SK-N-SH (cell line): ENCODE data around the gene LNPEP. TPM values are rescaled to one million over a fixed set of nuclear protein-coding genes. Genes with fewer than 3 reads are reported as not detected.

Experiments
- CTCF ChIA-PET: fragments of 300-600, 350-600 bp; formaldehyde crosslinking; extraction: SDS; loops from one replicate; lab custom pipeline; 2021; lab: Yijun Ruan, JAX
- POLR2A ChIA-PET: fragments of 350-600 bp; sonication (Branson Sonifier 250); formaldehyde crosslinking; extraction: SDS; loops from one replicate; lab custom pipeline; 2020; ENCODE audit warnings: antibody characterized with exemption, inconsistent platforms; lab: Yijun Ruan, JAX
- DNase-seq: peaks from one replicate; pipeline ENCODE4 v3.0.0; 2012
- H2AFZ ChIP-seq: fragments of 200-600 bp; sonication (generic); 2 replicates; pipeline ENCODE4 v1.8.1; 2016; ENCODE audit warnings: antibody characterized with exemption, mild to moderate bottlenecking, low read depth
- H3F3A ChIP-seq: fragments of 200-600 bp; sonication (generic); replicated peaks from 2 replicates; pipeline ENCODE3; 2016; ENCODE audit warnings: antibody characterized with exemption, mild to moderate bottlenecking; ENCODE audit not compliant: insufficient read depth
- H3K27ac ChIP-seq, 2 experiments: fragments of 200-500 bp in 1 of 2; fragments of 200-600 bp in 1 of 2; sonication (Bioruptor generic) in 1 of 2; sonication (generic), shearing (Covaris generic) in 1 of 2; 2 replicates each; pipeline versions ENCODE4 v1.5.1 to v1.6.1; 2014 to 2016; ENCODE audit warnings: low read depth in 2 of 2, inconsistent platforms in 1 of 2, low read length in 1 of 2, mild to moderate bottlenecking in 1 of 2, mixed read lengths in 1 of 2
- H3K27me3 ChIP-seq: fragments of 200-600 bp; sonication (generic), shearing (Covaris generic); 2 replicates; pipeline ENCODE4 v1.6.1; 2016; ENCODE audit warnings: mixed run types; ENCODE audit not compliant: insufficient read depth
- H3K36me3 ChIP-seq, 2 experiments: fragments of 200-500 bp in 1 of 2; fragments of 200-600 bp in 1 of 2; sonication (Bioruptor generic) in 1 of 2; sonication (generic) in 1 of 2; replicated peaks in 1 of 2; 2 replicates each; pipeline versions ENCODE3 to v1.5.1; 2014 to 2016; ENCODE audit warnings: low read length in 1 of 2, mild to moderate bottlenecking in 1 of 2; ENCODE audit not compliant: insufficient read depth in 2 of 2, control insufficient read depth in 1 of 2
- H3K4me1 ChIP-seq, 2 experiments: fragments of 200-500 bp in 1 of 2; fragments of 200-600 bp in 1 of 2; sonication (Bioruptor generic) in 1 of 2; sonication (generic), shearing (Covaris generic) in 1 of 2; 2 replicates each; pipeline versions ENCODE4 v1.5.1 to v1.6.1; 2014 to 2016; ENCODE audit warnings: low read depth in 1 of 2, low read length in 1 of 2, mixed run types in 1 of 2; ENCODE audit not compliant: insufficient read depth in 2 of 2, control insufficient read depth in 1 of 2
- H3K4me2 ChIP-seq: fragments of 200-600 bp; sonication (generic), shearing (Covaris generic); 2 replicates; pipeline ENCODE4 v1.6.1; 2017; ENCODE audit warnings: mixed run types
- H3K4me3 ChIP-seq, 2 experiments: fragments of 200-500 bp in 1 of 2; fragments of 200-600 bp in 1 of 2; sonication (Bioruptor generic) in 1 of 2; sonication (generic), shearing (Covaris generic) in 1 of 2; 2 replicates each; pipeline versions ENCODE4 v1.5.1 to v1.8.1; 2014 to 2016; ENCODE audit warnings: low read depth in 2 of 2, inconsistent platforms in 1 of 2, low read length in 1 of 2, mild to moderate bottlenecking in 1 of 2, mixed read lengths in 1 of 2, moderate library complexity in 1 of 2
- H3K79me2 ChIP-seq: fragments of 200-600 bp; sonication (generic); 2 replicates; pipeline ENCODE4 v1.8.1; 2017; ENCODE audit warnings: mild to moderate bottlenecking; ENCODE audit not compliant: insufficient read depth
- H3K9ac ChIP-seq: fragments of 200-600 bp; sonication (generic); 2 replicates; pipeline ENCODE4 v1.6.1; 2017; ENCODE audit warnings: mixed run types
- H3K9me2 ChIP-seq: fragments of 200-600 bp; sonication (generic); 2 replicates; pipeline ENCODE4 v1.6.1; 2017; ENCODE audit warnings: mixed run types
- H3K9me3 ChIP-seq: fragments of 200-600 bp; sonication (generic); 2 replicates; pipeline ENCODE4 v1.6.1; 2017; ENCODE audit warnings: mixed run types, mild to moderate bottlenecking, moderate library complexity
- H4K20me1 ChIP-seq: fragments of 200-600 bp; sonication (generic); 2 replicates; pipeline ENCODE4 v1.6.1; 2017; ENCODE audit warnings: mild to moderate bottlenecking, mixed run types; ENCODE audit not compliant: insufficient read depth
- CHD2 ChIP-seq: fragments of 150-350 bp; IDR thresholded peaks from 2 replicates; pipeline ENCODE4 v1.6.1; 2018; ENCODE audit warnings: low read length; ENCODE audit not compliant: partially characterized antibody
- ELF1 ChIP-seq: IDR thresholded peaks from 2 replicates; pipeline ENCODE4 v1.4.0; 2012
- EZH2phosphoT487 ChIP-seq: fragments of 200-600 bp; sonication (generic); IDR thresholded peaks from 2 replicates; pipeline ENCODE4 v1.6.1; 2017; ENCODE audit warnings: low read depth, mixed run types, mild to moderate bottlenecking, antibody characterized with exemption, moderate library complexity, borderline replicate concordance
- FOXJ3 ChIP-seq: sonication (generic); formaldehyde crosslinking; IDR thresholded peaks from 2 replicates; pipeline ENCODE4 v1.5.1; 2020; ENCODE audit warnings: mild to moderate bottlenecking, missing genetic modification reagents
- FOXM1 ChIP-seq: IDR thresholded peaks from 2 replicates; pipeline ENCODE4 v1.4.0; 2012; ENCODE audit warnings: low read depth, mild to moderate bottlenecking
- GABPA ChIP-seq: IDR thresholded peaks from 2 replicates; pipeline ENCODE4 v1.4.0; 2012; ENCODE audit warnings: low read depth, mild to moderate bottlenecking
- MXI1 ChIP-seq: IDR thresholded peaks from 2 replicates; pipeline ENCODE4 v1.6.1; 2012; ENCODE audit warnings: mild to moderate bottlenecking, low read depth, low read length, improper control_type of control experiment
- POLR2AphosphoS5 ChIP-seq: IDR thresholded peaks from 2 replicates; pipeline ENCODE4 v1.6.1; 2012; ENCODE audit warnings: low read depth, low read length
- RAD21 ChIP-seq: IDR thresholded peaks from 2 replicates; pipeline ENCODE4 v1.6.1; 2012; ENCODE audit warnings: mild to moderate bottlenecking, low read length
- RCOR1 ChIP-seq: fragments of 150-350 bp; IDR thresholded peaks from 2 replicates; pipeline ENCODE4 v1.6.1; 2017; ENCODE audit warnings: antibody characterized with exemption, low read length
- REST ChIP-seq: IDR thresholded peaks from 2 replicates; pipeline ENCODE4 v1.6.1; 2012; ENCODE audit warnings: mild to moderate bottlenecking, low read depth, low read length, moderate library complexity
- RXRA ChIP-seq: IDR thresholded peaks from 2 replicates; pipeline ENCODE4 v1.4.0; 2012; ENCODE audit warnings: low read depth, mild to moderate bottlenecking, borderline replicate concordance
- TAF1 ChIP-seq: IDR thresholded peaks from 2 replicates; pipeline ENCODE4 v1.6.1; 2012; ENCODE audit warnings: low read depth, mild to moderate bottlenecking, low read length, moderate library complexity, borderline replicate concordance
- USF1 ChIP-seq: IDR thresholded peaks from 2 replicates; pipeline ENCODE4 v1.4.0; 2012; ENCODE audit warnings: low read depth, borderline replicate concordance
- USF2 ChIP-seq: fragments of 150-350 bp; IDR thresholded peaks from 2 replicates; pipeline ENCODE4 v1.6.1; 2017; ENCODE audit warnings: antibody characterized with exemption, low read length, low read depth, borderline replicate concordance
- YY1 ChIP-seq: IDR thresholded peaks from 2 replicates; pipeline ENCODE4 v1.4.0; 2012; ENCODE audit warnings: low read depth, mild to moderate bottlenecking
- WGBS: methylation state at CpG from one replicate; pipeline ENCODE4 v1.1.6; 2017; ENCODE audit warnings: low lambda C conversion rate; 5-methylcytosine and 5-hydroxymethylcytosine counted together
- polyA plus RNA-seq, 3 experiments: library from polyadenylated mRNA; depleted of rRNA; stranded (reverse); fragments of >200 nt; gene quantifications; 2 replicates each; pipeline ENCODE4 v1.2.3, GENCODE V29; 2012
- TF ChIP-seq, protein P1 (sequence below): IDR thresholded peaks from 2 replicates; pipeline ENCODE4 v1.4.0; 2012; ENCODE audit warnings: low read depth

The LNPEP gene
- polyA plus RNA-seq, 1 of the 3 experiments (the other 2 are of a cell fraction), result 4.3 TPM

DNA sequence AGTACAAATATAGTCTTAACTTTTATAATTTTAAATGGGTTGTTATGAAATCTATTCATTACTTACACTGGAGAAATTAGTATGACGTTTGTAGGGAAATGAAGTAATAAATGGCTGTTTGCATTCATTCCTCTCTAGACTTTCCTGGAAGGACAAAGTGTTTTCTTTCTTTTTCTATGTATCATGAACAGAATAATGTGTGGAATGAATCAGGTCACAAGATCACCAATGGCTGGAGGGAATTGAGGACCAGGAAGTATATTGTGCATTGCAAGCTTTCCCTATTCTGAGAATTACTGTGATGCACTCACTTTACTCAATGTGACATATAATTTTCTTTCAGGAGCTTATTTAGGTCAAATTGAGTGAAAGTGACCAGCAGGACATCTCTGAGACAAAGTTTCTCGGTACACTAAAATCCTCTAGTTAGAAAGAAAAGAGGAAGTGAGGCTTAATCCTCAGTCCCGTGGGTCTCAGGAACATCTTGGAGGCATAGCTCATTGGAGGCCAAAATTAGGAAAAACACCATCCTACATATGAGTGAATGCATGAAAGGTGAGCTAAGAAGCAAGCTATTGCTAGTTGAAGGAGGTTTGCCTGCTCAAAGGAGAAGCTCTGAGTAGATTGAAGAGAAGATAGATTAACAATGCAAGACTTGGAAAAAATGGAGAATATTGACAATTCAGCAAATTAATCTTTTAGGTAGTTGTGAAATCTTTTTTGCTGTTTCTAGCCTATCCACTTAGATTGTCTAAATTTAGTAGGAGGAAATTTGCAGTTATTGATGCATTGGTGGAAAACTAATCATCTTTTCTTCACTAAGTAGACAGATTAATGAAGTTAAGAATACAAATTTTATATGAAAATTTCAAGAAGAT, 31.6 kb upstream of the LNPEP start:
- Histone ChIP-seq H3K9ac (no peak overlapping the region), H3K4me3 (no peak overlapping the region), H3K4me2 (no peak overlapping the region), H3K27ac (no peak overlapping the region), H3K36me3 (no peaks in the 10 kb centered on the region), H4K20me1 (no peaks in the 10 kb centered on the region), H3K27me3 (no peaks in the 10 kb centered on the region), H2AFZ (no peak overlapping the region), H3K4me1 (no peaks in the 10 kb centered on the region), H3F3A (no peaks in the 10 kb centered on the region), H3K9me2 (no peaks in the 10 kb centered on the region), H3K79me2 (no peaks in the 10 kb centered on the region), H3K9me3 (no peaks in the 10 kb centered on the region)
- no peak for DNase-seq
- CTCF ChIA-PET, result interaction anchor here (0.8 to 1.0 kb wide), 2 partner anchors 36 to 152 kb away, joined by 3 read pairs; no protein-coding TSS in a partner anchor
- TF ChIP-seq EZH2phosphoT487, result no peak
- no peak for TF ChIP-seq USF1
- TF ChIP-seq RAD21, result no peak
- no peak for TF ChIP-seq RXRA
- TF ChIP-seq TAF1, result no peak
- no peak for TF ChIP-seq YY1
- TF ChIP-seq GABPA, result no peak
- TF ChIP-seq REST, result no peak
- TF ChIP-seq, protein P1, sequence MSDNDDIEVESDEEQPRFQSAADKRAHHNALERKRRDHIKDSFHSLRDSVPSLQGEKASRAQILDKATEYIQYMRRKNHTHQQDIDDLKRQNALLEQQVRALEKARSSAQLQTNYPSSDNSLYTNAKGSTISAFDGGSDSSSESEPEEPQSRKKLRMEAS, result no peak
- TF ChIP-seq MXI1, result no peak
- no peak for TF ChIP-seq USF2
- TF ChIP-seq POLR2AphosphoS5, result no peak
- no peak for TF ChIP-seq FOXM1
- TF ChIP-seq RCOR1, result no peak
- TF ChIP-seq FOXJ3, result no peak
- no peak for TF ChIP-seq CHD2
- no peak for TF ChIP-seq ELF1
- POLR2A ChIA-PET, result no interaction called here
- 92% methylated on average over 3 of the region's 3 CpGs for WGBS
